ENCODE measurements around the gene PPP2R1B. TPM values are rescaled to one million over a fixed set of nuclear protein-coding genes. Genes with fewer than 3 reads are reported as not detected.

PPP2R1B gene
- total RNA-seq, 1 experiment from 2014 or later: 105 TPM

DNA sequence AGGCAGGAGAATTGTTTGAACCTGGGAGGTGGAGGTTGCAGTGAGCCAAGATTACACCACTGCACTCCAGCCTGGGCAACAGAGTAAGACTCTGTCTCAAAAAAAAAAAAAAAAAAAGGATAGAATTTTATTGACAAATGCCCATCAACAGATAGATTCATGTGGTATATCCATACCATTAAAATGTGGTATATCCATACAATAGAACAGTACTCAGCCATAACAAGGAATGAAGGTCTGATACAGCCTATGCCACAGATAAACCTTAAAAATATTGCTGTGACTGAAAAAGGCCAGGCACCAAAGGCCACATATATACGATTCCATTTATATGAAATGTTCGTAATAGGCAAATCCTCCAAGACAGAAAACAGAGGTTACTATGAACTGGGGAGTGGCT is 45.3 kb upstream of the PPP2R1B start:
- H3K9me3 ChIP-seq (ENCODE audit: control insufficient read depth, low read depth, low read length): no peaks in the 10 kb centered on the region
- no peak overlapping the region for H2AK5ac ChIP-seq (ENCODE audit: insufficient read length, low read length)
- H3K14ac ChIP-seq (ENCODE audit: insufficient read depth, low read length): no peak overlapping the region
- no peak overlapping the region for H2BK5ac ChIP-seq (ENCODE audit: insufficient read length, low read length)
- Mint-ChIP-seq H3K4me1 (peaks cover 3% of the 10 kb centered on the region in 2 experiments; a peak in 1 of 4 replicates), H3K4me3 (no peak overlapping the region), H3K36me3 (ENCODE audit: insufficient read depth in 1 of 3, low read depth in 3 of 3) (peaks cover 0 to 1% (median 0%) of the 10 kb centered on the region in 3 experiments; a peak in 1 of 7 replicates), H3K9me3 (no peaks in the 10 kb centered on the region), H3K27ac (no peak overlapping the region), H3K27me3 (ENCODE audit: low read depth) (no peaks in the 10 kb centered on the region)
- H2BK15ac ChIP-seq (ENCODE audit: low read depth, low read length): no peak overlapping the region
- H3K79me1 ChIP-seq (ENCODE audit: insufficient read depth, low read depth, low read length, poor library complexity, severe bottlenecking): no peaks in the 10 kb centered on the region
- H3T11ph ChIP-seq (ENCODE audit: low read length): no peak overlapping the region
- TF ChIP-seq, protein P1, sequence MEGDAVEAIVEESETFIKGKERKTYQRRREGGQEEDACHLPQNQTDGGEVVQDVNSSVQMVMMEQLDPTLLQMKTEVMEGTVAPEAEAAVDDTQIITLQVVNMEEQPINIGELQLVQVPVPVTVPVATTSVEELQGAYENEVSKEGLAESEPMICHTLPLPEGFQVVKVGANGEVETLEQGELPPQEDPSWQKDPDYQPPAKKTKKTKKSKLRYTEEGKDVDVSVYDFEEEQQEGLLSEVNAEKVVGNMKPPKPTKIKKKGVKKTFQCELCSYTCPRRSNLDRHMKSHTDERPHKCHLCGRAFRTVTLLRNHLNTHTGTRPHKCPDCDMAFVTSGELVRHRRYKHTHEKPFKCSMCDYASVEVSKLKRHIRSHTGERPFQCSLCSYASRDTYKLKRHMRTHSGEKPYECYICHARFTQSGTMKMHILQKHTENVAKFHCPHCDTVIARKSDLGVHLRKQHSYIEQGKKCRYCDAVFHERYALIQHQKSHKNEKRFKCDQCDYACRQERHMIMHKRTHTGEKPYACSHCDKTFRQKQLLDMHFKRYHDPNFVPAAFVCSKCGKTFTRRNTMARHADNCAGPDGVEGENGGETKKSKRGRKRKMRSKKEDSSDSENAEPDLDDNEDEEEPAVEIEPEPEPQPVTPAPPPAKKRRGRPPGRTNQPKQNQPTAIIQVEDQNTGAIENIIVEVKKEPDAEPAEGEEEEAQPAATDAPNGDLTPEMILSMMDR (conservative IDR thresholded peaks at IDR 0.05): no peak
- H3K23me2 ChIP-seq (ENCODE audit: insufficient read length, low read depth, low read length, poor library complexity, severe bottlenecking): no peaks in the 10 kb centered on the region
- no peak for DNase-seq
- no peak overlapping the region for H3K18ac ChIP-seq (ENCODE audit: insufficient read length, low read depth, low read length)
- no peak overlapping the region for H2BK12ac ChIP-seq (ENCODE audit: insufficient read length, low read depth, low read length)
- H3K9ac ChIP-seq (ENCODE audit: extremely low read depth, insufficient read length, low read length): no peak overlapping the region
- no peaks in the 10 kb centered on the region for H4K20me1 ChIP-seq (ENCODE audit: control insufficient read depth, insufficient read depth, insufficient read length)
- H2BK20ac ChIP-seq (ENCODE audit: low read depth, low read length, poor library complexity, severe bottlenecking): no peak overlapping the region
- H3K56ac ChIP-seq (ENCODE audit: insufficient read length, low read depth, low read length): no peak overlapping the region
- H2BK120ac ChIP-seq (ENCODE audit: low read depth, low read length, poor library complexity, severe bottlenecking): no peak overlapping the region
- no peak overlapping the region for H4K8ac ChIP-seq (replicated peaks; ENCODE audit: insufficient read length, low read depth, low read length)
- no peak overlapping the region for H3K23ac ChIP-seq (ENCODE audit: insufficient read length, low read depth, low read length)
- H3K27me3 ChIP-seq (ENCODE audit: insufficient read depth, low read length): no peaks in the 10 kb centered on the region
- H3K4ac ChIP-seq (ENCODE audit: low read depth, low read length): no peak overlapping the region
- no peak overlapping the region for H3K27ac ChIP-seq (ENCODE audit: insufficient read length, low read depth, low read length)
- WGBS (ENCODE audit: extremely low coverage, insufficient read length, low lambda C conversion rate): no CpG with 5 or more reads among the region's 2 CpGs
- H3K79me2 ChIP-seq (ENCODE audit: insufficient read depth, low read length): no peaks in the 10 kb centered on the region
- no peak overlapping the region for H4K5ac ChIP-seq (ENCODE audit: insufficient read length, low read depth, low read length)
- H2AFZ ChIP-seq (ENCODE audit: low read length): no peak overlapping the region
- no peaks in the 10 kb centered on the region for H3K4me1 ChIP-seq (ENCODE audit: insufficient read depth, low read length)
- H4K91ac ChIP-seq (ENCODE audit: insufficient read length, low read depth, low read length): no peak overlapping the region
- H3K4me2 ChIP-seq (ENCODE audit: insufficient read depth, insufficient read length, low read length): no peak overlapping the region
